Stomach (tissue), 4 donors: ENCODE data around the gene TCHP.

Experiments
- CTCF ChIP-seq, 7 experiments: fragments of 450-650 bp in 4 of 7; fragments of 200-600 bp in 3 of 7; sonication (generic) in 3 of 7; IDR thresholded peaks; one replicate each; pipeline ENCODE4 v1.5.1; 2016 to 2019; ENCODE audit warnings: antibody characterized with exemption in 7 of 7, control low read depth in 2 of 7, mild to moderate bottlenecking in 1 of 7
- EP300 ChIP-seq: sonication (generic); formaldehyde crosslinking; IDR thresholded peaks from one replicate; pipeline ENCODE4 v1.6.1; 2017; ENCODE audit warnings: antibody characterized with exemption
- POLR2AphosphoS5 ChIP-seq, 3 donors: sonication (generic); formaldehyde crosslinking; IDR thresholded peaks; one replicate each; pipeline ENCODE4 v1.6.1; 2016; ENCODE audit warnings: antibody characterized with exemption in 3 of 3

DNA sequence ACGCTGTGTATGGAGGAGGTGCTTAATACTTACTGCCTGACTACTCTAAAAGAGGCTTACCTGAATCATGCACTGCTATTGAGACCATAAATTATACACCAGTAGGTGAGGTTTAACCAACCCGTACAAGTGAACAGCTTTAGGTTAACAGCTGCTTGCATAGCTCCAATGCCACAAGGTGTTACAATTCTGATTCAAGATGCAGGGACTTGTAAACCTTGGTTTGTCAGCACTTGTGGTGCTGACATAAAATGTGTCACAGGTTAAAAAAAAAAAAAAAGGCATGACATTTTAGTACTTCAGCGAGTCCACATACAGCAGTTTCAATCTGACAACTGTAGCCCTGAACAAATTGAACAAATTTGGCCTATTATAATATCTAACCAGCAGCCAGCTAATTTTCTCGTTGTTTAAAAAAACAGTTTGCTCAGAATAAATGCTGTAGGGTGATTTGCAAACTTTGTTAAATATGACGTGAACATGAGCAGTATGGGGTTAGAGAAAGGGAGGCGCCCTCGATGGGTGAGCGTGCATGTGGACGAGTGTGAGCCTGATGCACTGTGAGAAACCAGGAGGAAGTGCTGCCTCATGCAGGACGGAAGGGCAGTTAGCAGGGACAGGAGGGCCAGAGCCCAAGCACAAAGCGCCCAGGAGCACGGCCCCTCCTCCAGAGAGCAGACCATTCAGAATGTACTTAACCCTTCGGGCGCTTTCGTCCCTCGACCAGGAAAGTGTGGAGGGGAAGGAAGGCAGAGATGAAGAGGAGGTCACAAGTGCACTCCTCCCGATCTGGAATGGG, 44.7 kb downstream of the TCHP start:
- TF ChIP-seq EP300 (no peak), CTCF (IDR thresholded peaks at IDR 0.05) (no peak), POLR2AphosphoS5 (IDR thresholded peaks at IDR 0.05) (no peak)
